Right lobe of liver (tissue), 6 donors: Measurements from ENCODE around the gene CPED1. TPM values are rescaled to one million over a fixed set of nuclear protein-coding genes. Genes with fewer than 3 reads are reported as not detected.

Experiments
- ATAC-seq, 4 donors: fragments of 200-7000 bp; cut with Tn5 transposase; one replicate each; pipeline ENCODE4 v1.9.1; 2020; ENCODE audit warnings: mild to moderate bottlenecking in 4 of 4, moderate library complexity in 4 of 4
- DNase-seq, 3 donors: peaks; one replicate each; pipeline ENCODE4 v3.0.0-alpha.2; 2020
- H3K27ac ChIP-seq, 3 donors: fragments of 200-600 bp; one replicate each; pipeline ENCODE4 v1.8.0; 2022
- H3K27me3 ChIP-seq, 2 donors: fragments of 200-600 bp; one replicate each; pipeline ENCODE4 v1.8.0; 2022
- H3K36me3 ChIP-seq, 4 donors: fragments of 200-600 bp; sonication (generic) in 1 of 4; one replicate each; pipeline versions ENCODE4 v1.5.1 to v1.8.0; 2017 to 2022; ENCODE audit warnings: control low read depth in 1 of 4
- H3K4me1 ChIP-seq, 4 donors: fragments of 200-600 bp; sonication (generic) in 1 of 4; one replicate each; pipeline versions ENCODE4 v1.5.1 to v1.8.0; 2017 to 2022; ENCODE audit warnings: control low read depth in 1 of 4
- H3K4me3 ChIP-seq, 3 donors: fragments of 200-600 bp; one replicate each; pipeline ENCODE4 v1.8.0; 2022
- H3K9me3 ChIP-seq, 4 donors: fragments of 200-600 bp; sonication (generic) in 1 of 4; one replicate each; pipeline versions ENCODE4 v1.5.1 to v1.8.0; 2017 to 2022; ENCODE audit warnings: control low read depth in 1 of 4
- POLR2A ChIP-seq: fragments of 450-650 bp; IDR thresholded peaks from one replicate; pipeline ENCODE4 v1.6.1; 2017; ENCODE audit warnings: antibody characterized with exemption, mild to moderate bottlenecking
- WGBS: methylation state at CpG from one replicate; pipeline ENCODE4 v1.1.6; 2018; ENCODE audit warnings: low coverage, low lambda C conversion rate; ENCODE audit not compliant: insufficient coverage; ENCODE audit errors: missing lambda C conversion rate; 5-methylcytosine and 5-hydroxymethylcytosine counted together
- intact Hi-C, 2 donors: fragments of 100-400 bp; cut with DNase I; formaldehyde crosslinking; loops; one replicate each; pipeline versions ENCODE4 v1.11.2 to v1.14.1; 2022
- total RNA-seq, 6 experiments: library from RNA; depleted of rRNA in 2 of 6; stranded (reverse); fragments of >200 nt in 2 of 6; fragmentation: NEBNext Ultra II Directional in 3 of 6; extraction: Animal tissue kit (Norgen Biotek cat#: 25700) in 3 of 6; gene quantifications; one replicate each; pipeline versions ENCODE4 v1.1.0 to v1.2.4, GENCODE V29; 2016 to 2023
- TF ChIP-seq, protein P1 (sequence below), 4 donors: fragments of 200-600 bp in 3 of 4; fragments of 450-650 bp in 1 of 4; IDR thresholded peaks; one replicate each; pipeline versions ENCODE4 v1.5.1 to v1.8.0; 2016 to 2022; ENCODE audit warnings: antibody characterized with exemption in 4 of 4, mild to moderate bottlenecking in 2 of 4
- donor health status: DM: no; HTN: yes; CAD: no.
- donor health status: DM: no; HTN: no; CAD: no.
- donor health status: DM: no; HTN: no; CAD: no.
- donor health status: DM: no; HTN: yes; CAD: no.
- donor health status: DM: no; HTN: yes; CAD: no.

Gene CPED1
- total RNA-seq, 6 experiments from 2014 or later: 24.3 to 45.8 (median 34.9) TPM

DNA sequence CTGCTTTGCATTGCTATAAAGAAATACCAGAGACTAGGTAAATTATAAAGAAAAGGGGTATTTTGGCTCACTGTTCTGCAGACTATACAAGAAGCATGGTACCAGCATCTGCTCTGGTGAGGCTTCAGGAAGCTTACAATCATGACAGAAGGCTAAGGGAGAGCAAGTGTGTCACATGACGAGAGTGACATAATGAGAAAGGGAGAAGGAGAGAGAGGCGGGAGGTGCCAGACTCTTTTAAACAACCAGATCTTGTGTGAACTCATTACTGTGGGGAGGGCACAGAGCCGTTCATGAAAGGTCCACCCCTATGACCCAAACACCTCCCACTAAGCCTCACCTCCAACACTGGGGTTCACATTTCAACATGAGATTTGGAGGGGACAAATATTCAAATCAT, 281.3 kb downstream of the CPED1 start:
- H3K4me3 ChIP-seq: no peak overlapping the region
- DNase-seq (no peak), ATAC-seq (no peak)
- H3K27ac ChIP-seq: no peak overlapping the region
- peaks cover 0 to 12% (median 1%) of the 10 kb centered on the region in 4 donors for H3K36me3 ChIP-seq
- H3K27me3 ChIP-seq: no peaks in the 10 kb centered on the region
- no CpG with 5 or more reads among the region's 3 CpGs for WGBS
- H3K4me1 ChIP-seq: peaks cover 0 to 9% (median 3%) of the 10 kb centered on the region in 4 donors
- H3K9me3 ChIP-seq: no peaks in the 10 kb centered on the region
- TF ChIP-seq, protein P1, sequence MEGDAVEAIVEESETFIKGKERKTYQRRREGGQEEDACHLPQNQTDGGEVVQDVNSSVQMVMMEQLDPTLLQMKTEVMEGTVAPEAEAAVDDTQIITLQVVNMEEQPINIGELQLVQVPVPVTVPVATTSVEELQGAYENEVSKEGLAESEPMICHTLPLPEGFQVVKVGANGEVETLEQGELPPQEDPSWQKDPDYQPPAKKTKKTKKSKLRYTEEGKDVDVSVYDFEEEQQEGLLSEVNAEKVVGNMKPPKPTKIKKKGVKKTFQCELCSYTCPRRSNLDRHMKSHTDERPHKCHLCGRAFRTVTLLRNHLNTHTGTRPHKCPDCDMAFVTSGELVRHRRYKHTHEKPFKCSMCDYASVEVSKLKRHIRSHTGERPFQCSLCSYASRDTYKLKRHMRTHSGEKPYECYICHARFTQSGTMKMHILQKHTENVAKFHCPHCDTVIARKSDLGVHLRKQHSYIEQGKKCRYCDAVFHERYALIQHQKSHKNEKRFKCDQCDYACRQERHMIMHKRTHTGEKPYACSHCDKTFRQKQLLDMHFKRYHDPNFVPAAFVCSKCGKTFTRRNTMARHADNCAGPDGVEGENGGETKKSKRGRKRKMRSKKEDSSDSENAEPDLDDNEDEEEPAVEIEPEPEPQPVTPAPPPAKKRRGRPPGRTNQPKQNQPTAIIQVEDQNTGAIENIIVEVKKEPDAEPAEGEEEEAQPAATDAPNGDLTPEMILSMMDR (IDR thresholded peaks at IDR 0.05): no peak
- TF ChIP-seq POLR2A: no peak
- intact Hi-C loops: no loop called here

DNA sequence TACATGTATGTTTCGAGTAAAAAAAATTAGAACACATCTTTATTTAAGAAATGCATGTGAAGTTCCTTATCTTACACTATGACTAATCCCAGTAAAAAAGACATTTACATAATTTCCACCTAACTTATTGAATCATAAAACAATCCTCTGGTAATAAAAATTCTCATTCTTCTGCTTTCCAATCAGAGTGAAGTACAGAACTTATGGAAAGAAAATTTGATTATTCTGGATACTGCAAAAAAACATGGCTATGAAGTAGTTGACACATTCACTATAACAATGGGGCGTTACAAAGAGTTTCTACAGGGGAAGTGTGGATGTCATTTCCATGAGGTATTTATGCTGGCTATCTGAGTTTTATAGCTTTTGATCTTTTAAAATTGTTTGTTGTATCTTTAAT, 282.6 kb downstream of the CPED1 start:
- no peak overlapping the region for H3K4me3 ChIP-seq
- WGBS: 96% methylated on average over 2 of the region's 2 CpGs
- TF ChIP-seq POLR2A: no peak
- intact Hi-C loops: no loop called here
- H3K27ac ChIP-seq: no peak overlapping the region
- H3K4me1 ChIP-seq: peaks cover 0 to 12% (median 5%) of the 10 kb centered on the region in 4 donors
- H3K36me3 ChIP-seq: peaks cover 0 to 12% (median 1%) of the 10 kb centered on the region in 4 donors
- ATAC-seq (no peak), DNase-seq (no peak)
- no peaks in the 10 kb centered on the region for H3K27me3 ChIP-seq
- no peaks in the 10 kb centered on the region for H3K9me3 ChIP-seq

DNA sequence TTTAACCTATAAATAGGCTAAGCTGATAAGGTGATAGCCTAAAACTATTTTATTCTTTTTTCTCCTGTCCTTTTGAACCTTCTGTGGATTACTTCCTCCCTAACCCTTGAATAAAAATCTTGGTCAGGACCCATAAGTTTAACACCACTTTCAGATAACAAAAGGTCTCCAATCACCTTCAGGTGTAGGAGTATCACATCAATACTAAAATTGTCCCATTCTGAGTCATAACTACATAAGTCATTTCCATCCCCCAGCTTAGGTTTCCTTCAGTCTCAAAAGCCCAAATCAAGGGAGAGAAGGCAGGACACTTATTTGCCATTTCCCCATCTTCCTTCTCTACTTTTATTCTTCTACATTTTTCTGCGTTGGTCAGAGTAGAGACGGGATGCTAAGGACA, 283.4 kb downstream of the CPED1 start:
- intact Hi-C loops: no loop called here
- TF ChIP-seq, protein P1 (IDR thresholded peaks at IDR 0.05): no peak
- no peak for TF ChIP-seq POLR2A
- H3K27me3 ChIP-seq: no peaks in the 10 kb centered on the region
- H3K4me3 ChIP-seq: no peak overlapping the region
- peaks cover 0 to 12% (median 5%) of the 10 kb centered on the region in 4 donors for H3K4me1 ChIP-seq
- ATAC-seq (no peak), DNase-seq (no peak)
- H3K27ac ChIP-seq: no peak overlapping the region
- H3K36me3 ChIP-seq: peaks cover 0 to 8% (median 0%) of the 10 kb centered on the region in 4 donors
- no peaks in the 10 kb centered on the region for H3K9me3 ChIP-seq
- 95% methylated on average over 2 of the region's 2 CpGs for WGBS

DNA sequence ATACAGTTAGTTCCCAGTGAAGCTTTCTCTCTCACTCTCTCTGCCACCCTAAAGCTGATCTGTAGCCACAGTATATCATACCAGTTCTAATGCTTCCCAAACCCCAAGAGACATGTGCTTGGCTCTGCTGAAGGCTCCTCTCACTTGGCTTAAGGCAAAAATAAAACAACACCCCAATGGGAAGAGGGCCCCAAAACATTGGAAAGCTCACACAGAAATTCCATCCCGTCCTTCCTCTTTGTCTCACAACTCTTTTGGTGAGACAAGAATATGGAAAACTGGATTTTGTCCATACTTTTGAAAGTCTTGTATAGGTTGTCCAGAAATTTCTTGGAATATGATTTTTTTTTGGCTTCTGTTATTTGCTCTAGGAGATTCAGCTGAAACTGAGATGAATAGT, 284.2 kb downstream of the CPED1 start:
- Histone ChIP-seq H3K27ac (no peak overlapping the region), H3K4me1 (peaks cover 0 to 12% (median 5%) of the 10 kb centered on the region in 4 donors), H3K9me3 (no peaks in the 10 kb centered on the region), H3K4me3 (no peak overlapping the region), H3K36me3 (peaks cover 0 to 8% (median 0%) of the 10 kb centered on the region in 4 donors), H3K27me3 (no peaks in the 10 kb centered on the region)
- DNase-seq (no peak), ATAC-seq (no peak)
- intact Hi-C loops: no loop called here
- WGBS: 91% methylated on average over 1 of the region's 1 CpG
- TF ChIP-seq, protein P1 (IDR thresholded peaks at IDR 0.05): no peak
- TF ChIP-seq POLR2A: no peak

DNA sequence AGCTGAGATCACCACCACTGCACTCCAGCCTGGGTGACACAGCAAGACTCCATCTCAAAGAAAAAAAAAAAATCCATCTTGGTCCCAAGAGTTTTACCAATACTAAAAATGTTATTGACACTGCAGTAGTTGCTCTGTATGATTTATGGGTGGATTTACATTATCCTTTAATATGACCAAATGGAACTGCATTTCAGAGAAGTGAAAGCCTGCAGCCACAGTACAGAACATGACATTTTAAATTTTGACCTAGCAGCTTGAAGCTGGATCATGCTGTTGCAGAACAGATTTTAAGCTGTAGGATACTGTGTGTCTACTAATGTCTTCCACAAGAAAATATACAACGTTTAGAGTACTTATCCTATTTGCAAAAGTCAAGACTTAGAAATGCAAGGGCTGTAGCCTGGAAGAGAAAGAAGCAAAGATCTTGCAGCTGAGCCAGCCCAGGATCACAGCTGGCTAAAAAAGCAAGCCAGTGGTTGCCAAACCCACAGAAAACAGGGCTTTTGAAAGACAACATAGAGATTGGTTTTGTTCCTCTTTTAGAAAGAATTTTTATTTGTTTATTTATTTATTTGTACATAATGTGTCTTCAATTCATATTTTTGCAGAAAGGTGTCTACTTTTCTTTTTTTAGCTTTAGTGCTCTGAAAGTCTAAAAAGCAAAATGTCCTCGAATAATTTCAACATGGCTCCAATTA, 285.1 kb downstream of the CPED1 start:
- DNase-seq (no peak), ATAC-seq (no peak)
- TF ChIP-seq POLR2A: no peak
- TF ChIP-seq, protein P1 (IDR thresholded peaks at IDR 0.05): no peak
- Histone ChIP-seq H3K9me3 (no peaks in the 10 kb centered on the region), H3K27me3 (no peaks in the 10 kb centered on the region), H3K4me3 (no peak overlapping the region), H3K4me1 (peaks cover 0 to 12% (median 5%) of the 10 kb centered on the region in 4 donors), H3K27ac (peak overlapping the region in 1 of 3 donors; percentile 15), H3K36me3 (peaks cover 0 to under 1% (median 0%) of the 10 kb centered on the region in 4 donors)
- intact Hi-C loops: no loop called here
- WGBS: 64% methylated on average over 2 of the region's 2 CpGs
